ENCODE measurements around the gene CORO6.
"Not testable (repeated sequence)": the region's sequence is repeated elsewhere in the genome, so short reads cannot be mapped to it uniquely, and the experiment has no call there.

The CORO6 gene

DNA sequence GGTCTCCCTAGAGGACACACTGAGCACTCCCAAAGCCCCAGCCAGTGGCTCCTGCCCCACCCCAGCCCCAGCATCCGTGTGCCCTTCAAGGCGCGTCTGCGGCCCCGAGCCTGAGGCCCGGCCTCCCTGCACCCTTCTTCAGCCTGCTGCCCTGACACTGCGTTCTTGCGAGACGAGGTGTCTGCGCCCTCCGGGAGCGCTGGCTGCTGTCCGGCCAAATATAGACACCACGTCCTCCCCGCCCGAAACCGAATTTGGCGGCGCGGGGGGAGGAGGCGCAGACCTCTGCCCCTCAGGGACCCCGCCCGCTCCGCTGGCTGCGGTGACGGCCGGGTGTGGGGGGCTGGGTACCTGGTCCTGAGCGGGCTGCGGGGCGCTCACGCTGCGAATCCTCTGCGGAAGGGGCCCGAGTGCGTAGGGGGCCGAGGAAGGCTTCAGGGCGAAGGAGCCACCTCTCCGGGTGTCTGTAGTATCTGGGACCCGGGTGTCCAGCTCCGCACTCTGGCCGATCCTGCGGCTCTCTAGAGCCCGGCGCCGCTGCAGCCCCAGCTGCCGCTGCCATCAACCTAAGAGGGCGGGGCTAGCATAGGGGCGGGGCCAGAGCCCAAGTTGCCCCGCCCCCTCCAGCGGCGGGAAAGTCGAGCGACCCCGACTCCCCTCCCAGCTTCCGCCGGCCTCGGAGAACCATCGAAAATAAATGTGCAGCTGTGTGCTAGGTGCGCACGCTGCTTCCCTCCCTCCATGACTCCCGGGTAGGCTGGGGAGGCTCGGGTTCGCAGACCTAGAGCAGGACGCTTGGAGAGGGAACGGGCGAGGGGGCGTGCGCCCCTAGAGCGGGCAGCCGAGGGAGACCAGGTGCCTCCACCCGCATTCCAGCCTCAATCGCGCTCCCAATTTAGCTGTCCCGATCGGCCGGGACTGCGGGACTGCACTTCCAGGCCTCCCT is at the start of gene CORO6:
TSS of gene CORO6 (minus strand) at position 576 of the 946 bp plus-strand sequence. CDS start 1,491 bp downstream, outside the sequence.
- peak; percentile 74 for DNase-seq

DNA sequence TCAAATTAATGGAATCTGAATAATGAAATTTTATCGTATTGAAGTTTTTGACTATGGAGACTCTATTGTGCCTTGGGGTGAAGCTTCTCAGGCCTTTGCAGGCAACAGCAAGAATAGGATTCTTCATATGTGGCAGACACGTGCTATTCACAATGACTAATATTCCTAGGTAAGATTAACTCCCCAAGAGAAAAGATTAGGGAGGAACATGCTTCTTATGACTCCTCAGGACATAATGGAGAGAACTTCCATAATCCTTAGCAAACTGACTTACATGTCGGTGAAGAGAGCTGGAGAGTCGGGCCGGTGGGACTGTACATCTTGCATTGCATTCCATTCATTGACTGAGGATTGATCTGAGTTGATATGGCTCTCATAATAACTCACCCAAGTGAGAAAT is 48.9 kb upstream of the CORO6 start:
- DNase-seq: no peak

DNA sequence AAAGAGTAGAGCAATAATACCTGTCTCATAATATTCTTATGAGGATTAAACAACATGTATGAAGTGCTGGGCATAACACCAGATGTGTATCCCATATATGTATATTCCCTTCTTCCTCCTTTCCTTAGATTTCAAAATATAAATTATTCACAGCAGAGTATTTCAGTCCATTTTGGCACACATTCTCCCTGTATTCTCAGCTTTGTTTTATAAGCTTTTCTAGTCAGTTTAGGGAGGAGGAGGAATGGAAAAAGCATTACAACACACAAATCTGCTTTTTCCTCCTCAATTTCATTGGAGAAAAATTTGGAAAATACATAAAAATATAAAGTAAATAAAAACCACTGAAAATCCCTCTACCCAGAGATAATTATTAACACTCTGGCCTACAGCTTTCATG is 46.6 kb upstream of the CORO6 start:
- DNase-seq: no peak

- no peak for DNase-seq
Observed at GRCh38 chr17:29667969-29668368, 45.3 kb upstream of the CORO6 start.

GRCh38 chr17:29665481-29665810 is 42.7 kb upstream of the CORO6 start:
- no peak for DNase-seq

DNA sequence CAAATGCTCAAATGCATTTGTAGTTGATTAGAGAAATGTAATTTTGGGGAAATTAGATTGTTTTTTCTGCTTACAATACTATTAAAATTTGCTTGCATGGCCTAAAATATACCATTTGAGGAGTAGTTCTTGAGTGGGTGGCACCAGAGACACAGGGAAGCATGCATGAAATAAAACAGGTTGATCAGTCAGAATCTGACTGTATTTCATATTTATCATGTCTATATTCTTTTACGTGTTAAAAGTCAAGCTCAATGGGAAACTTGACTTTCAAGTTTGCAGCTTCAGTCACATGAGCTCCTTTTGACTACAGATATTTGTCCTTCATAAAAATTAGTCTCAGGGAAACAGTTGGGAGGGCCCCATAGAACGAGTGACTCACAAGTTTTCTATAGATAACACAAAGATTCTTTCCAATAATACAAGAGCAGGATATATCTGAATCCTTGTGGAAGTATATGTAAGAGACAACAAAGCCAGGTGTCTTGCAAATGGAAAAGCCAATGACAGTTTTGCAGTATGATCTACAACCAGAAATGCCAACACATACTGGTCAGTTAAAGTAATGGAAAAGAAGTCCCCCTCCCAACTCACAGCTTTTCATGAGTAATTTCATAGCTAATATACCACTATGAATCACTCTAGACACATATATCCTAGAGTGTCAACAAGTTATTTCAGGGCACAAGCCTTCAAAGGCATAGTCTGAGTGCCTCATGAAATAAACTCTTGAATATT is 42.2 kb upstream of the CORO6 start:
- no peak for DNase-seq

GRCh38 chr17:29663155-29663554 is 40.4 kb upstream of the CORO6 start:
- DNase-seq: no peak

- DNase-seq: no peak
Observed at GRCh38 chr17:29661213-29661612, 38.5 kb upstream of the CORO6 start.

GRCh38 chr17:29659155-29659554 is 36.4 kb upstream of the CORO6 start:
- DNase-seq: peak; percentile 8

DNA sequence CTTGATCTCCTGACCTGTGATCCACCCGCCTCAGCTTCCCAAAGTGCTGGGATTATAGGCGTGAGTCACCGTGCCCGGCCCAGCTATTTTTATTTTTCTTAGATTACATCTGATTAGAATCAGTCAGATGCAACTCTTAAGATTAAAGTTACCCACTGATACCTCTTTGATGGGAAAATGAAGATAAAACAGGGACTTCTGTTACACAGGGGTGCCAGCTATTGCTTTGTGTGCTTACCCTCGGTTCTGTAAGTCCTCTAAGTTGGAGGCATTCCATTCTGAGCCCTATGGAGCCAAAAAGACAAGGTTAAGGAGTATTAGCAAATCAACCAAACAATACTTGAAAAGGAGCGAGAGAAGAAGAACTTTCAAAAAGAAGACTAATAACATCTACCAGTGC is 32.6 kb upstream of the CORO6 start:
- no peak for DNase-seq

DNA sequence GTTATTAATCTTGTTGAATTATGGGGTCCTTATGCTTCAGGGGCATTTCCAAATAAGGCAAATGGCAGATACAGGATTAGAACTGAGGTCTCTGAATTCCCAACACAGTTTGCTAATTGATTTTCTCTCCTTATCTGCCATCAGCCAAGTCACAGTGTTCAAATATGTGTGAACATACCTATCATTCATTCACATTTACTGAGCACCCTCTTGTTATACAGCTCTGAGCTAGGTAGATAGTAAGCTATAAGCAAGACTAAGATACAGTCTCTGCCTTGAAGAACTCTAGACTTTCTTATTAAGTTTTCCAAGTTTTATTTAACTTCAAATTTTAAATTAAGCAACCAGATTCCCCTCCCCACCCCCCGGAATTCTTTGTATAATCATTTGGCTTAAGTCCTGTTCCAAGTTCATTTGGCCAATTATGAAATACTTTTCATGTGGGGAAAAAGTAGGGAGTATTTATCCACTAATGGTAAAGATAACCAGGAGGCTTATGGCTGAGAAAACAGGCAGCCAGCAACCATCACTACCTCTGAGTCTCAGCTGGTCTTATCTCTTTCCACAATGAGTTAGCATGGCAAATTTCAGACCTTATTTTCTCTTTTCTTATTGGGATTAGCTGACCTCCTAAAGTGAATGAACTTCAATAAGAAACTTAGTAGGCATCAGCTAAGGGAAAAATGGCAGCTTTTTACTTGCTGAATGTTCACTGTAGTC is 31.4 kb upstream of the CORO6 start:
- no peak for DNase-seq

DNA sequence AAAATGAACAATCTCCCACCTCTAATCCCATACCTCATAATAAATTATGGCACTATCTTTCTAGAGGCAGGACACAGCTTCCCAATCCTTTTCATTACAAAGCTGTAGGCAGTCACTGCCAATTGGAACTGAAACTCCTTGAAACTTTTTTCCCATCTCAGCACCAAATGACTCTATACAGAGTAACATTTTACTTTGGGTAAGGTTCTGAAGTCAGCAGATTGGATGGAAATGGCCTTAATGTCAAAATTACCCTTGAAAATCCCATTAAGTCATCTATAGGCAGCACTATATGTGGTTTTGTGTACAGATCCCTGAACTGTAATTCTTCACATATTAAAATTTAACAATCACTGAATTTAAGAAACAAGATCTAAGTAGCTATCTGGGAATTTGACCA is 30.3 kb upstream of the CORO6 start:
- no peak for DNase-seq

- DNase-seq: not testable (repeated sequence)
Observed at GRCh38 chr17:29651913-29652312, 29.2 kb upstream of the CORO6 start.

- DNase-seq: no peak
Observed at GRCh38 chr17:29650396-29650795, 27.7 kb upstream of the CORO6 start.

DNA sequence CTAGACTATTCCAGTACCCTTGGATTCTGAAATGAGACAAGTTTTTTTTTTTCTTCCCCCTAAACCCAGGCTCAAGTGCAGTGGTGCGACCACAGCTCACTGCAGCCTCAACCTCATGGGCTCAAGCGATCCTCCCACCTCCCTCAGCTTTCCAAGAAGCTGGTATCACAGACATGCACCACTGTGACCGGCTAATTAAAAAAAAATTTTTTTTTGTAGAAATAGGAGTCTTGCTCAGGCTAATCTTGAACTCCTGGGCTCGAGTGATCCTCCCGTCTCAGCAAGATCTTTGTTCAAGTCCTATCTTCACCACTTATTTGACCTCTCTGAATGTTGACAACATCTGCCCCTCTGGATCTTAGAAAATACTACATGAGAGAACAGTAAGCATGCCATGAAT is 26.6 kb upstream of the CORO6 start:
- DNase-seq: no peak

GRCh38 chr17:29648005-29648404 is 25.3 kb upstream of the CORO6 start:
- DNase-seq: no peak

- DNase-seq: no peak
Observed at GRCh38 chr17:29645515-29646051, 22.9 kb upstream of the CORO6 start.

DNA sequence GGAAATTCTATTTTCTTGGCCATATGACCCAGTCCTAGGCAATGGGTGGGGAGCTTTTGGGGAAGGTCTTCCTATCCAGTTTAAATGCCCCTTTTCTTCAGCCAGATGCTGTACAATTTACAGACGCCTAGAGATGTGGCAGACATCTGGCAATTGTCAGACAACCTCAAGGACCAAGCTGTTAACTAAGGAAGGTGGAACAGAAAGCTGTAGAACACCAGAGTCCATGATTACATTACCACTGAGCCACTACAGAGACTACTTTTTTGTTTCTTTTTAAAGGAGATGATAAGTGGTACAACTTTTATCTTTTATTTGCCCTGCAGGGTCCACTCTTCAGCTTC is 21.1 kb upstream of the CORO6 start:
- no peak for DNase-seq

DNA sequence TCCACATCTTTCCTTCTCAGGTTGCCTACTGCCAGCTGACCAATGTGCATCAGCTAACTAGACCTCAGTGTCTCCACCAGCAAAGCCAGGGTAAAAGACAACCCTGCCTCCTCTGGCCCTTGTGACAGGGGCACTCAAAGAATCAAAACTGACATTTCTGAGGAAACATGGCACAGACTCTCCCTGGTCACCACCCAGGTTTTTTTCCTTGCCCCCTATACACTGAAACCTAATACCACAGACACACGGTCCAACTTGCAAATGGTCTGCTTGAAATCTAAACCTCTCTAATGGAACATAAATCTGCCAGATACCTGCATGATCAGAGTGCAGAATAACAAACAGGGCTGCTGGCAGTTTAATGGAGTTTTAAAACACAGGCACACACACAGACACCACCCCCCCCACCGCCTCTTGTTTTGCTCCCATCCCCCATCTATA is 19.5 kb upstream of the CORO6 start:
- DNase-seq: no peak

DNA sequence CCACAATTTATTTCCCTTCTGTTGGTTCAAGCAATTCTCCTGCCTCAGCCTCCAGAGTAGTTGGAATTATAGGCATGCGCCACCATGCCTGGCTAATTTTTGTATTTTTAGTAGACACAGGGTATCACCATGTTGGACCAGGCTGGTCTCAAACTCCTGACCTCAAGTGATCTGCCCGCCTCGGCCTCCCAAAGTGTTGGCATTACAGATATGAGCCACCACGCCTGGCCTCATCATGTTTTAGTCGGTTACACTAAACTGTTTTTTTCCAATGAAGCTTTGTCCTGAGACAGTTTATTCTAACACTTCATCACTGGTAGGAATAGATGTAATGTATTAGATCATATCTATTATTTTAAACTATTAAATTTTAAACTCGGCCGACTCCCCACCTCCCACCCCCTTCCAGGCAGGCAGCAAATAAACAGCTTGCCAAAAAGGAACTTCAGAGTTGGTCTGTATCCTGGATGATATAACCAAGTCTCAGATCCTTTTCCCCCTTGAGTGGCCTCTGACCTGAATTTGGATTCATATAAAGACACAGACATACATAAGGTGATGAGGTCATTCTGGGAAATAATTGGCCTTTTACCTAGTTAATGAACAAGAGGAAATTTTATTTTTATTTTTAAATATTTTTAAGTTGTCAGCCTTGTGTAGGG is 18.4 kb upstream of the CORO6 start:
- no peak for DNase-seq

DNA sequence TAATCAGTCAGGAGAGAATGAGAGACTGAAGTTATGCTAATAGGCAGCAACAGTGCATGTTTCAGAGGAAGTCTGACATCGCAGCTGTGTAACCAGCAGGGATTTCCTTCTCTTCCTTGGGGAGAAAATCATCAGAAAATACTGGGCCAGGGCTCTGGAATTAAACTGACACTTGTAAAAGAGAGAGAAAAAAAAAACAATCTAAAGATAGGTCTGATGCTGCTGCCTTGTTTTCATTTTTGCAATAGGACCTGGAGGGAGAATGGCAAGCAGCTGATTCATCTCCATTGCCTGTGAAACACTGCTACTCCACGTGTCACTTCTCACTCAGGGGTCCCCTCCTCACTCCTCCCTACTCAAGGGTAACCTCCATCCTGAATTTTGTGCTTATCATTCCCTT is 17.7 kb upstream of the CORO6 start:
- no peak for DNase-seq

- no peak for DNase-seq
Observed at GRCh38 chr17:29633886-29634285, 11.2 kb upstream of the CORO6 start.
